Measurements from ENCODE around the gene ARHGEF1. TPM values are rescaled to one million over a fixed set of nuclear protein-coding genes. Genes with fewer than 3 reads are reported as not detected.
A peak's percentile ranks its signal among the peaks of the same experiment; 100 is the strongest.

The ARHGEF1 gene
- total RNA-seq, 1 donor from 2014 or later = 73.1 TPM

DNA sequence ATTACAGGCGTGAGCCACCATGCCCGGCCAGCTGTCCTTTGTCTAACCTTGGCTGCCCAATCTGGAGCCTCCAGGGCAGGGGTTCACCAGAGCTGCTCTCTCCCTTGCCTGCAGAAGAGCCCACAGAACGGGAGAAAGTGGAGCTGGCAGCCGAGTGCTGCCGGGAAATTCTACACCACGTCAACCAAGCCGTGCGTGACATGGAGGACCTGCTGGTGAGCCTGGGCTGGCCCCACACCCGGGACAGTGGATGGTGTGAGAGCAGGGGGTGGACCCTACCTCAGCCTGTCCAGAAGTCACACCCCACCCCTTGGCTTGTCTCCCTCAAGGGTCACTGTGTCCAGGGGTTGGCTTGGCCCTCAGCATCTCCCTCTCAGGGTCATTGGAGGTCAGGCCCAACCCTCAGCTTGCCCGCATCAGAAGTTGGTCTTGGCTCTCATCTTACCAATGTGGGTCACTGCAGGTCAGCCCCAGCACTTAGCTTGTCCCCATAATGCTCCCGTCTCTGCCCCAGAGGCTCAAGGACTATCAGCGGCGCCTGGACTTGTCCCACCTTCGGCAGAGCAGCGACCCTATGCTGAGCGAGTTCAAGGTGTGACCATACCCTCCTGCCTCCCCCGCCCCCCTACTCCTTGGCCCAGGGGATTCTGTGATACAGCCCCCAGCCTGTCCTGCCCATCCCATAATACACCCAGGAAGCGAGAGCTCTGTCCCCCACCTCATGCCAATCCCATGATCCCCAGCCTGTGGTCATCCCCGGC, 20.4 kb downstream of the ARHGEF1 start:
- FAIRE-seq = no peak
- Histone ChIP-seq H3K27me3 (ENCODE audit: insufficient read depth, low read length) (no peaks in the 10 kb centered on the region), H3K4me3 (ENCODE audit: insufficient read depth, low read depth, low read length) (no peak overlapping the region), H3K4me2 (ENCODE audit: low read length) (no peak overlapping the region), H2AFZ (ENCODE audit: low read depth, low read length) (no peak overlapping the region), H3K27ac (ENCODE audit: low read depth, low read length) (no peak overlapping the region), H3K4me1 (ENCODE audit: insufficient read depth, low read length) (no peaks in the 10 kb centered on the region), H4K20me1 (ENCODE audit: insufficient read depth, low read length) (peaks cover 38% of the 10 kb centered on the region), H3K79me2 (ENCODE audit: insufficient read depth, low read length) (no peaks in the 10 kb centered on the region), H3K9me3 (ENCODE audit: insufficient read depth, low read depth, low read length) (no peaks in the 10 kb centered on the region), H3K9ac (ENCODE audit: low read length) (no peak overlapping the region), H3K36me3 (ENCODE audit: insufficient read depth, low read length) (peaks cover 30% of the 10 kb centered on the region)
- no peak for TF ChIP-seq EZH2 (IDR thresholded peaks at IDR 0.05; ENCODE audit: insufficient read depth, low read length)
- TF ChIP-seq, protein P1, sequence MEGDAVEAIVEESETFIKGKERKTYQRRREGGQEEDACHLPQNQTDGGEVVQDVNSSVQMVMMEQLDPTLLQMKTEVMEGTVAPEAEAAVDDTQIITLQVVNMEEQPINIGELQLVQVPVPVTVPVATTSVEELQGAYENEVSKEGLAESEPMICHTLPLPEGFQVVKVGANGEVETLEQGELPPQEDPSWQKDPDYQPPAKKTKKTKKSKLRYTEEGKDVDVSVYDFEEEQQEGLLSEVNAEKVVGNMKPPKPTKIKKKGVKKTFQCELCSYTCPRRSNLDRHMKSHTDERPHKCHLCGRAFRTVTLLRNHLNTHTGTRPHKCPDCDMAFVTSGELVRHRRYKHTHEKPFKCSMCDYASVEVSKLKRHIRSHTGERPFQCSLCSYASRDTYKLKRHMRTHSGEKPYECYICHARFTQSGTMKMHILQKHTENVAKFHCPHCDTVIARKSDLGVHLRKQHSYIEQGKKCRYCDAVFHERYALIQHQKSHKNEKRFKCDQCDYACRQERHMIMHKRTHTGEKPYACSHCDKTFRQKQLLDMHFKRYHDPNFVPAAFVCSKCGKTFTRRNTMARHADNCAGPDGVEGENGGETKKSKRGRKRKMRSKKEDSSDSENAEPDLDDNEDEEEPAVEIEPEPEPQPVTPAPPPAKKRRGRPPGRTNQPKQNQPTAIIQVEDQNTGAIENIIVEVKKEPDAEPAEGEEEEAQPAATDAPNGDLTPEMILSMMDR (IDR thresholded peaks at IDR 0.05; ENCODE audit: insufficient read depth, low read depth, low read length) = no peak
- no peak for DNase-seq (ENCODE audit: low read depth)
- Mint-ChIP-seq H3K27ac (ENCODE audit: unreplicated experiment) (no peak overlapping the region), H3K4me1 (ENCODE audit: low read depth, unreplicated experiment) (no peaks in the 10 kb centered on the region), H3K9me3 (ENCODE audit: unreplicated experiment) (no peaks in the 10 kb centered on the region), H3K27me3 (ENCODE audit: low read depth, unreplicated experiment) (no peaks in the 10 kb centered on the region), H3K36me3 (ENCODE audit: low read depth, unreplicated experiment) (peaks cover 26% of the 10 kb centered on the region), H3K4me3 (ENCODE audit: unreplicated experiment) (no peak overlapping the region)

- Histone ChIP-seq H4K20me1 (ENCODE audit: insufficient read depth, low read length) (peaks cover 34% of the 10 kb centered on the region), H3K4me1 (ENCODE audit: insufficient read depth, low read length) (no peaks in the 10 kb centered on the region), H3K36me3 (ENCODE audit: insufficient read depth, low read length) (peaks cover 26% of the 10 kb centered on the region), H2AFZ (ENCODE audit: low read depth, low read length) (no peak overlapping the region), H3K4me2 (ENCODE audit: low read length) (no peak overlapping the region), H3K27me3 (ENCODE audit: insufficient read depth, low read length) (no peaks in the 10 kb centered on the region), H3K9ac (ENCODE audit: low read length) (no peak overlapping the region), H3K9me3 (ENCODE audit: insufficient read depth, low read depth, low read length) (no peaks in the 10 kb centered on the region), H3K27ac (ENCODE audit: low read depth, low read length) (no peak overlapping the region), H3K4me3 (ENCODE audit: insufficient read depth, low read depth, low read length) (no peak overlapping the region), H3K79me2 (ENCODE audit: insufficient read depth, low read length) (no peaks in the 10 kb centered on the region)
- FAIRE-seq = no peak
- H3K27me3 Mint-ChIP-seq (ENCODE audit: low read depth, unreplicated experiment) = no peaks in the 10 kb centered on the region
- DNase-seq (ENCODE audit: low read depth) = no peak
- no peak for TF ChIP-seq EZH2 (IDR thresholded peaks at IDR 0.05; ENCODE audit: insufficient read depth, low read length)
- TF ChIP-seq, protein P1 (IDR thresholded peaks at IDR 0.05; ENCODE audit: insufficient read depth, low read depth, low read length) = no peak
- no peaks in the 10 kb centered on the region for H3K9me3 Mint-ChIP-seq (ENCODE audit: unreplicated experiment)
- H3K36me3 Mint-ChIP-seq (ENCODE audit: low read depth, unreplicated experiment) = peaks cover 22% of the 10 kb centered on the region
- H3K4me3 Mint-ChIP-seq (ENCODE audit: unreplicated experiment) = no peak overlapping the region
- no peaks in the 10 kb centered on the region for H3K4me1 Mint-ChIP-seq (ENCODE audit: low read depth, unreplicated experiment)
- H3K27ac Mint-ChIP-seq (ENCODE audit: unreplicated experiment) = peak overlapping the region; percentile 26
Observed at GRCh38 chr19:41904118-41904870, 21.3 kb downstream of the ARHGEF1 start.

Measured in astrocyte (in vitro differentiated cells and primary cell).